Mesendoderm (in vitro differentiated cells): ENCODE measurements around the gene INSRR. TPM values are rescaled to one million over a fixed set of nuclear protein-coding genes. Genes with fewer than 3 reads are reported as not detected.
A peak's percentile ranks its signal among the peaks of the same experiment; 100 is the strongest.

Experiments used
- DNase-seq: peaks from one replicate; pipeline ENCODE4 v3.0.0; 2013
- H2AK5ac ChIP-seq: 2 replicates; pipeline ENCODE4 v1.6.1; 2013; ENCODE audit warnings: low read length, inconsistent platforms
- H2BK120ac ChIP-seq: 2 replicates; pipeline ENCODE4 v1.6.1; 2013; ENCODE audit warnings: low read depth, mild to moderate bottlenecking, low read length, moderate library complexity, mixed read lengths
- H2BK15ac ChIP-seq: replicated peaks from 2 replicates; pipeline ENCODE4 v1.6.1; 2013; ENCODE audit warnings: low read depth, mild to moderate bottlenecking, moderate library complexity
- H2BK5ac ChIP-seq: 2 replicates; pipeline ENCODE4 v1.6.1; 2013; ENCODE audit warnings: low read length, inconsistent platforms
- H3K18ac ChIP-seq: 2 replicates; pipeline ENCODE4 v1.6.1; 2013; ENCODE audit warnings: mild to moderate bottlenecking, low read length, mixed read lengths
- H3K23ac ChIP-seq: one replicate; pipeline ENCODE4 v1.6.1; 2013; ENCODE audit warnings: low read length
- H3K27ac ChIP-seq: 2 replicates; pipeline ENCODE4 v1.5.1; 2013; ENCODE audit warnings: low read depth, mild to moderate bottlenecking, inconsistent platforms, low read length, moderate library complexity
- H3K27me3 ChIP-seq: 2 replicates; pipeline ENCODE4 v1.6.1; 2013; ENCODE audit warnings: low read length, control low read depth, mild to moderate bottlenecking, inconsistent platforms; ENCODE audit not compliant: insufficient read depth, poor library complexity
- H3K36me3 ChIP-seq: 2 replicates; pipeline ENCODE4 v1.6.1; 2013; ENCODE audit warnings: low read length, inconsistent platforms; ENCODE audit not compliant: control insufficient read depth, insufficient read depth
- H3K4ac ChIP-seq: one replicate; pipeline ENCODE4 v1.6.1; 2013; ENCODE audit warnings: low read depth, mild to moderate bottlenecking, low read length, moderate library complexity
- H3K4me1 ChIP-seq: 2 replicates; pipeline ENCODE4 v1.6.1; 2013; ENCODE audit warnings: low read depth, low read length, inconsistent platforms; ENCODE audit not compliant: control insufficient read depth
- H3K4me2 ChIP-seq: 2 replicates; pipeline ENCODE4 v1.6.1; 2013; ENCODE audit warnings: low read length
- H3K4me3 ChIP-seq: 2 replicates; pipeline ENCODE4 v1.5.1; 2013; ENCODE audit warnings: mild to moderate bottlenecking, low read length
- H3K56ac ChIP-seq: one replicate; pipeline ENCODE4 v1.6.1; 2013; ENCODE audit warnings: low read length
- H3K79me1 ChIP-seq: 2 replicates; pipeline ENCODE4 v1.6.1; 2013; ENCODE audit warnings: low read length, inconsistent platforms
- H3K79me2 ChIP-seq: 2 replicates; pipeline ENCODE4 v1.6.1; 2013; ENCODE audit warnings: mild to moderate bottlenecking, low read length; ENCODE audit not compliant: control insufficient read depth, insufficient read depth
- H3K9ac ChIP-seq: 2 replicates; pipeline ENCODE4 v1.6.1; 2013; ENCODE audit warnings: low read length, inconsistent platforms
- H4K5ac ChIP-seq: one replicate; pipeline ENCODE4 v1.6.1; 2013; ENCODE audit warnings: low read length
- H4K8ac ChIP-seq: one replicate; pipeline ENCODE4 v1.6.1; 2013; ENCODE audit warnings: low read depth, mild to moderate bottlenecking, control low read depth, low read length, moderate library complexity
- WGBS: extraction: QIAGEN DNeasy Blood & Tissue Kit; methylation state at CpG from one replicate; pipeline ENCODE4 v1.1.7; 2013; ENCODE audit warnings: low lambda C conversion rate, missing lambda C conversion rate; ENCODE audit not compliant: insufficient coverage; ENCODE audit errors: extremely low coverage; 5-methylcytosine and 5-hydroxymethylcytosine counted together
- polyA plus RNA-seq, 2 experiments: library from polyadenylated mRNA; stranded (reverse); fragments of 200-250 nt; gene quantifications; one replicate each; pipeline ENCODE4 v1.2.3, GENCODE V29; 2013

INSRR gene
- polyA plus RNA-seq (2013, experiment 1 of 2) = not detected
- polyA plus RNA-seq (2013, experiment 2 of 2) = under 0.01 TPM

DNA sequence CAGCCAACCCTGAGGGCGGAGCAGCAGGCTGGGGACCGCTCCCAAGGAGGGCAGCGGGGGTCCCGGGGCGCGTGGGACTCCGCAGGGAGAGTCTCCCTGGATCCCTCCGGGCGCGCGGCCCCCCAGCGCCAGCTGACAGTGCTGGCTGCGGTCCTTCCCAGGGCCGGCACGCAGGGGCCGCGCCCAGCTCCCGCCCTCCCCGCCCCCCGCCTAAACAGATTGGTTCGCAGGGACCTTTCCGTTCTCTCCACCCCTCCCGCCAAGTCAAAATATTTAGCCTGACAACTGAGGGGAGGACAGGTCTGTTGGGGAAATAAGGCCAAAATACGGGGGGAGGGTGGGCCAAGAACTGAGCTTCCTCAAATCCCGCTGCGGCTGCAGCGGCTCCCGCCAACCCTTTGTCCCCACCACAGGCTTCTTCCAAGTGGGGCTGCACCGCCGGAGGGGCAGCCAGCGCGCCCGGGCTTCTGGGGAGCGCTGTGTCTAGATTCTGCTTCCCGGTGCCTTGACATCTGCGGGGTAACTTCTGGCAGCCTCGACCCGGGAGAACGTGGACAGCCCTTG is at the start of gene INSRR:
INSRR (minus strand) TSS at position 159 of the 564 bp plus-strand sequence. CDS start 496 bp downstream, outside the sequence.
- H3K27ac ChIP-seq = no peak within 1 kb of the TSS
- no peak within 1 kb of the TSS for H3K23ac ChIP-seq
- H3K79me2 ChIP-seq = no peaks in the 10 kb centered on the region
- DNase-seq = peak; percentile 59
- no peak within 1 kb of the TSS for H2BK120ac ChIP-seq
- H3K4ac ChIP-seq = no peak within 1 kb of the TSS
- H4K5ac ChIP-seq = no peak within 1 kb of the TSS
- no peak within 1 kb of the TSS for H2BK15ac ChIP-seq
- peaks cover 2% of the 10 kb centered on the region for H3K79me1 ChIP-seq
- no peak within 1 kb of the TSS for H4K8ac ChIP-seq
- H2BK5ac ChIP-seq = no peak within 1 kb of the TSS
- H3K4me1 ChIP-seq = peaks cover 10% of the 10 kb centered on the region
- H3K36me3 ChIP-seq = no peaks in the 10 kb centered on the region
- peaks cover 31% of the 10 kb centered on the region for H3K27me3 ChIP-seq
- H3K18ac ChIP-seq = no peak within 1 kb of the TSS
- H3K9ac ChIP-seq = peak within 1 kb of the TSS; percentile 57
- no peak within 1 kb of the TSS for H2AK5ac ChIP-seq
- H3K4me3 ChIP-seq = no peak within 1 kb of the TSS
- H3K4me2 ChIP-seq = peak within 1 kb of the TSS; percentile 58
- WGBS = no CpG with 5 or more reads among the region's 39 CpGs
- H3K56ac ChIP-seq = peak within 1 kb of the TSS; percentile 70

DNA sequence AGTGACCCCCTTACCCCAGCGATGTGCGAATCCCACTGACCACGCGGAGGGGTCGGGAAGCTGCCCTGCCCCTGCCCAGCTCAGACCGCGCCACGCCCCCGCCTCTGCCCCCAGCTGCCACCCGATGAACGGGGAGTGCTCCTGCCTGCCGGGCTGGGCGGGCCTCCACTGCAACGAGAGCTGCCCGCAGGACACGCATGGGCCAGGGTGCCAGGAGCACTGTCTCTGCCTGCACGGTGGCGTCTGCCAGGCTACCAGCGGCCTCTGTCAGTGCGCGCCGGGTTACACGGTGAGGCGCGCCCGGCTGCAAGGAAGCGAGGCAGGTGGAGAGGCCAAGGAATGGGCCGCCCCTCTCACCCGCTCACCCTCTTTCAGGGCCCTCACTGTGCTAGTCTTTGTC is 49.6 kb upstream of the INSRR start:
- Histone ChIP-seq H3K27me3 (no peaks in the 10 kb centered on the region), H2BK15ac (no peak overlapping the region), H2BK5ac (no peak overlapping the region), H2BK120ac (no peak overlapping the region), H3K4me2 (no peak overlapping the region), H3K36me3 (no peaks in the 10 kb centered on the region), H3K27ac (no peak overlapping the region), H3K4me1 (no peaks in the 10 kb centered on the region), H3K79me2 (no peaks in the 10 kb centered on the region), H3K4me3 (no peak overlapping the region), H4K5ac (no peak overlapping the region), H2AK5ac (no peak overlapping the region), H3K18ac (no peak overlapping the region), H3K79me1 (no peaks in the 10 kb centered on the region), H3K4ac (no peak overlapping the region), H3K56ac (no peak overlapping the region), H4K8ac (no peak overlapping the region), H3K23ac (no peak overlapping the region), H3K9ac (no peak overlapping the region)
- DNase-seq = no peak
- WGBS = no CpG with 5 or more reads among the region's 29 CpGs

DNA sequence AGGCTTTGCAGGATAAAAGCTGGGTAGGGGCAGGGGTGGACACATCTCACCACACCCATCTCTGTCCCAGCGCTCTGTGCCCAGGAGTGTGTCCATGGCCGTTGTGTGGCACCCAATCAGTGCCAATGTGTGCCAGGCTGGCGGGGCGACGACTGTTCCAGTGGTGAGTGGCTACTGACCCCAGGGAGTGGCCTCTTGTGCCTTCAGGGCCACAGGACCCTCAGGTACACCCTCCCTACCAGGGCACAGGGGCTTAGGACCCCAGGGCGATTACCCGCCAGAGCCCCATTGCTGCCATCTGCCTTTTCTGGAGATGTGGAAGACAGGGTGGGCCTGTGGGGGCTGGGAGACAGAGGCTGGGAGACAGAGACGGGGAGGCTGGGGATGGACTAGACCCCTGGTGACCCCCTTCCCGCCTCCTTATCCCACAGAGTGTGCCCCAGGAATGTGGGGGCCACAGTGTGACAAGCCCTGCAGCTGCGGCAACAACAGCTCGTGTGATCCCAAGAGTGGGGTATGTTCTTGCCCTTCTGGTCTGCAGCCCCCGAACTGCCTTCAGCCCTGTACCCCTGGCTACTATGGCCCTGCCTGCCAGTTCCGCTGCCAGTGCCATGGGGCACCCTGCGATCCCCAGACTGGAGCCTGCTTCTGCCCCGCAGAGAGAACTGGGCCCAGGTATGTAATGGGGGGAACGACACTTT is 47.4 kb upstream of the INSRR start:
- WGBS = no CpG with 5 or more reads among the region's 16 CpGs
- H2BK5ac ChIP-seq = no peak overlapping the region
- DNase-seq = no peak

DNA sequence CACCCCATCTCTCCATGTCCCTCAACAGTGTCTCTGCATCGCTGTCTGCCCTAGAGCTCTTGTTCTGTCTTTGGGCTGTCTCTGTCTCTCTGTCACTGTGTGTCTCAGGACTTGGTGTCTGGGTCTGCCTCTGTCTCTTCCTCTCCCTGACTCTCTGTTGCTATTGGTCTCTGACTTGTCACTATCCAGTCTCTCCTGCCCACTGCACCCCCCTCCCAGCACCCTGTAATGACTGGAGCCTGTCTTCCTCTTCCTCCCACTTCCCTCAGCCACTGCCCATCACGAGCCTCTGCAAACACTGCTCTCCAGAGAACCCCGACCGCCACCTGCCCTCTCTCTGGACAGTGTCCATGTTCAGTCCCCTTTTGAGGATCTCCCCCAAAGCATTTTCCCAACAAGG is 46.7 kb upstream of the INSRR start:
- no peak overlapping the region for H2BK15ac ChIP-seq
- no peaks in the 10 kb centered on the region for H3K4me1 ChIP-seq
- no peak overlapping the region for H4K8ac ChIP-seq
- no peak overlapping the region for H2AK5ac ChIP-seq
- H3K79me2 ChIP-seq = no peaks in the 10 kb centered on the region
- no peak overlapping the region for H3K4me2 ChIP-seq
- no peak overlapping the region for H3K23ac ChIP-seq
- H3K36me3 ChIP-seq = no peaks in the 10 kb centered on the region
- no peak overlapping the region for H2BK120ac ChIP-seq
- H3K9ac ChIP-seq = no peak overlapping the region
- no peak overlapping the region for H3K56ac ChIP-seq
- H3K27me3 ChIP-seq = no peaks in the 10 kb centered on the region
- no peak overlapping the region for H3K18ac ChIP-seq
- no peak overlapping the region for H3K4ac ChIP-seq
- no peak overlapping the region for H4K5ac ChIP-seq
- WGBS = no CpG with 5 or more reads among the region's 4 CpGs
- H2BK5ac ChIP-seq = no peak overlapping the region
- no peak for DNase-seq
- no peak overlapping the region for H3K27ac ChIP-seq
- no peaks in the 10 kb centered on the region for H3K79me1 ChIP-seq
- no peak overlapping the region for H3K4me3 ChIP-seq

More for the DNA sequence above, 47.4 kb upstream of the INSRR start:
- H2AK5ac ChIP-seq = no peak overlapping the region
- H3K4me3 ChIP-seq = no peak overlapping the region
- H4K8ac ChIP-seq = no peak overlapping the region
- H2BK15ac ChIP-seq = no peak overlapping the region
- no peak overlapping the region for H3K27ac ChIP-seq
- H3K4me2 ChIP-seq = no peak overlapping the region
- no peaks in the 10 kb centered on the region for H3K36me3 ChIP-seq
- no peaks in the 10 kb centered on the region for H3K79me2 ChIP-seq
- H3K18ac ChIP-seq = no peak overlapping the region
- H3K4ac ChIP-seq = no peak overlapping the region
- no peaks in the 10 kb centered on the region for H3K27me3 ChIP-seq
- no peak overlapping the region for H3K56ac ChIP-seq
- H3K23ac ChIP-seq = no peak overlapping the region
- H3K79me1 ChIP-seq = no peaks in the 10 kb centered on the region
- H4K5ac ChIP-seq = no peak overlapping the region
- no peak overlapping the region for H2BK120ac ChIP-seq
- H3K4me1 ChIP-seq = no peaks in the 10 kb centered on the region
- H3K9ac ChIP-seq = no peak overlapping the region

DNA sequence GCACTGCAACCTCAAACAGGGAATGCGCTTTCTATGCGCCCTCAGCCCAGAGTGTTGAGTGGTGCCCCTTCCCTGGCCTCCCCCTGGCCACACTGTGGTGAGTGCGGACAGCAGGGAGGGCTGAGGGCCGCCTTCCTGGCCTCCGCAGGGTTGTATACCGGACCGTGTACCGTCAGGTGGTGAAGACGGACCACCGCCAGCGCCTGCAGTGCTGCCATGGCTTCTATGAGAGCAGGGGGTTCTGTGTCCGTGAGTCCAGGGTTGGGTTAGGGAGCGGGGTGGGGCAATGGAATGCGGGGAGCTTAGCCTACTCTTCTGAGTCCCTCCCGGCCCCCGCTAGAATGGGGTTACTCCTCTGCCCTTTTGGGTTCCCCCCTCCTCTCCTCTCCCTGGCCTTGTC is 46.3 kb upstream of the INSRR start:
- Histone ChIP-seq H4K8ac (no peak overlapping the region), H3K4ac (no peak overlapping the region), H3K79me2 (no peaks in the 10 kb centered on the region), H2AK5ac (no peak overlapping the region), H3K4me1 (no peaks in the 10 kb centered on the region), H2BK15ac (no peak overlapping the region), H3K56ac (no peak overlapping the region), H3K18ac (no peak overlapping the region), H3K27ac (no peak overlapping the region), H3K4me2 (no peak overlapping the region), H2BK5ac (no peak overlapping the region), H3K4me3 (no peak overlapping the region), H3K27me3 (no peaks in the 10 kb centered on the region), H4K5ac (no peak overlapping the region), H3K9ac (no peak overlapping the region), H3K36me3 (no peaks in the 10 kb centered on the region), H3K23ac (no peak overlapping the region), H3K79me1 (no peaks in the 10 kb centered on the region), H2BK120ac (no peak overlapping the region)
- no CpG with 5 or more reads among the region's 16 CpGs for WGBS
- no peak for DNase-seq
